GM18508 (cell line): ENCODE data around the gene FMNL3.
"Not testable (repeated sequence)": the region's sequence is repeated elsewhere in the genome, so short reads cannot be mapped to it uniquely, and the experiment has no call there.

Source experiments
- ATAC-seq: cut with Tn5 transposase; IDR thresholded peaks from one replicate; pipeline ENCODE4 v1.9.1; 2021; ENCODE audit warnings: moderate number of reproducible peaks; ENCODE audit not compliant: insufficient read depth, unreplicated experiment

Gene FMNL3

GRCh38 chr12:49720214-49720613 is 13.0 kb upstream of the FMNL3 start:
- no peak for ATAC-seq

DNA sequence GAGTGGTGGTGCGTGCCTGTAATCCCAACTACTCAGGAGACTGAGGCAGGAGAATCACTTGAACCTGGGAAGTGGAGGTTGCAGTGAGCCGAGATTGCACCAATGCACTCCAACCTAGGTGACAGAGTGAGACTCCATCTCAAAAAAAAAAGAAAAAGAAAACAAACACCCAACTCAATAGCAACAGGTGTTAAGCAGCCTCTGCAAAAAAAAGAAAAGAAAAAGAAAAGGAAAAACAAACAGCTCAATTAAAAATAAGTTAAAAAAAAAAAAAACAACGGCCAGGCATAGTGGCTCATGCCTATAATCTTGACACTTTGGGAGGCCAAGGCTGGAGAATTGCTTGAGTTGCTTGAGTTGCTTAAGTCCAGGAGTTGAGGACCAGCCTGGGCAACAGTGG is 10.6 kb upstream of the FMNL3 start:
- ATAC-seq = not testable (repeated sequence)

DNA sequence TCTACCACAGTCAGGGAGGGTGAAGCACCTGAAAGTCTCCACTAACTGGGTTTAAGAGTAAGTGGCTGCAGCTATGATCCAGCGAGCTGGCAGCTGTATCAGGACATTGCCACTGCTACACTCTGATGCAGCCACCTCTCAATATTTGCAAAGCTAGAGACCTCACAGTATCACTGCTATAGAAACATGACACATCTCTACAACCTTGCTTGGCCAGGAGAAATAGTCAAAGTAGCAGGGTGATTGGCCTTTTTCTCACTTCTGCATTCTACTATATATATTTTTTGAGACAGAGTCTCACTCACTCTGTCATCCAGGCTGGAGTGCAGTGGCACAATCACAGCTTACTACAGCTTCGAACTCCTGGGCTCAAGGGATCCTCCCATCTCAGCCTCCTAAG is 9.3 kb upstream of the FMNL3 start:
- ATAC-seq = no peak

DNA sequence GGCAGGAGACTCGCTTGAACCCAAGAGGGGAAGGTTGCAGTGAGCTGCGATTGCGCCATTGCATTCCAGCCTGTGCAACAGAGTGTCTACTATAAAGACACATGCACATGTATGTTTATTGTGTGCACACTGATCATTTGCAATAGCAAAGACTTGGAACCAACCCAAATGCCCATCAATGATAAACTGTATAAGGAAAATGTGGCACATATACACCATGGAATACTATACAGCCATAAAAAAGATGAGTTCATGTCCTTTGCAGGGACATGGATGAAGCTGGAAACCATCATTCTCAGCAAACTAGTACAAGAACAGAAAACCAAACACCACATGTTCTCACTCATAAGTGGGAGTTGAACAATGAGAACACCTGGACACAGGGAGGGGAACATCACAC is 6.7 kb upstream of the FMNL3 start:
- not testable (repeated sequence) for ATAC-seq

GRCh38 chr12:49708851-49709250 is 1.6 kb upstream of the FMNL3 start:
- no peak for ATAC-seq

- ATAC-seq = no peak
Observed at GRCh38 chr12:49707812-49708147, 575 bp upstream of the FMNL3 start.

DNA sequence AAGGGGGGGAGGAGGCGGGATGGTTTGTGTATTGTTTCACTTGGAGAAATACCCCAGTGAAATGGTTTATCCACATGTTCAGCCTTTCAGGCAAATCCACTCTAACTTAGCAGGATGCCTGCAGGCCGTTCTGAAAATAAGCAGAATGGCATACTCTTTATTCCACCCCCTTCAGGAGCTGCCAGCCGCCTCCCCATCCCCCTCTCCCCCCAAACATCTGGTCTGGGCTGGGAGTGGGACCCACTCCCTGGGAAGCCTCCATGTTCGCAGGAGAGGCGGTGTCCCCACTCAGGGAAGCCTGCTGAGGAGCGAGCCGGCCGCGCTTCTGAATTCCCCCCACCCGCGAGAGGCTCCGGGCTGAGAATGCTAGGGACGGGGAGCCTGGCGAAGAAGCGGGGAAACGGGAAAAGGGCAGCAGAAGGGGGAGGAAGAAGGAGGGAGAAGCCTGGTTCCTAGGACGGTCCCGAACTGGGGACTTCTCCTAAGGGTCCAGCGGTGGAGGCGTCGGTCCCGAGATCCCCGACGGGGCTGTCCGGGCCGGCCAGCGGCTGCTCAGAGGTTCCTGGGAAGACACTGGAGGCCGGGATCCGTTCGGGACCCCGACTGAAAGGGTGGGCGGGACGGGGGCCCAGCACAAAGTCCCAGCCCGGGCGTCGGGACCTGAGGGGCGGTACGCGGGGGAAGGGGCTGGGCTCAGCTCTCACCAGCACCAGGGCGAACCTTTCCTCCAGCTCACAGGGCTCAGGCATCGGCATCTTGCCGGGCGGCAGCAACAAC is 666 bp downstream of the FMNL3 start:
- no peak for ATAC-seq

DNA sequence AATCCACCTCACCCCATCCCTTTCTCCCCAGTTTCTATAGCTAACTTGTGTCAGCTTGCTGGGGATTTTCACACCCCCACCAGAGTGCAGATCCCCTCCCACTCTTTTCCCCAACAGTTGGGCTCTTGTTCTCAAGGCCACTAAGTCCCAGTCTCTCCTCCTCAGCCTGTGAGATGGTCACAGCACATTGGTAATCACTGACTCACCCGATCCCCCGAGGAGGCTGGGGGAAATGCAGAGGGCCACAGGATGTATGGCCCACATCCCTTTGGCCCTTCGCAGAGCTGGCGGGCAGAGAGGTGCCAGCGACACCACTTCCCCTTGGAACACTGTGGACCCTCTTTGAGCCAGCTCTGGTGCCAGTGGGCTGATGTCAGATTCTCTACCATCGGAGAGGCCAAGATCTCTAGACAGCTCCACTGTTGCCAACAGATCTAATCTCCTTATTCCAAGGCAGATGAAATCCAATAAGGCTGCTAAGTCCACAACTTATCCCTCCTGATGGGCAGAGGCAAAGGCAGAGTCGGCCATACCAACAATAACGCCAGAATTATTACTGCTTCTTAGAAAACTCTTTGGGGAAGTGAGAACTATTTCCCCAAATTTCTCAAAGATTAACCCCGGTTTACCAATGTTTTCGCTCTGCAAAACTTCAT is 1.6 kb downstream of the FMNL3 start:
- no peak for ATAC-seq

DNA sequence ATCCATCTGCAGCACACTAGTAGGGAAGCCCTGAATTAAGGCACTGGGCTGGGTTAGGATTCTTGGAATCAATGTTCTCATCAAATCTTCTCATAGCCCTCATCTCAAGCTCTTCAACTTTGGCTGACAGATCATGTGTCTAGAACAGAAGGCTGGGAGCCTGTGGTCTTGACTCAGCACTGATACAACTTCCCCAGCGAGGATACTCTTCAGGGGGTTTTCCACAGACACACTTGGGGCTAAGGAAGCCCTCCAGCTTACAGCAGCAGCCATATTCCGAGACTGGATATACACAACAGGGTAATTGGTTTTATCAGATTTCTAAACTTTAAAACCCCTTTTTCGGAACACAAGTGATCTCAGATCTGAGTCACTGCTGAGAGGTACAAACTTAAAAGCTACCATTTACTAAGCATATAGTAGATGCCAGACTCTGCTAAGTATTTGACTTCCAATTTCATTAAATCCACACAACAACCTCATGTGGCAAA is 3.5 kb downstream of the FMNL3 start:
- no peak for ATAC-seq

DNA sequence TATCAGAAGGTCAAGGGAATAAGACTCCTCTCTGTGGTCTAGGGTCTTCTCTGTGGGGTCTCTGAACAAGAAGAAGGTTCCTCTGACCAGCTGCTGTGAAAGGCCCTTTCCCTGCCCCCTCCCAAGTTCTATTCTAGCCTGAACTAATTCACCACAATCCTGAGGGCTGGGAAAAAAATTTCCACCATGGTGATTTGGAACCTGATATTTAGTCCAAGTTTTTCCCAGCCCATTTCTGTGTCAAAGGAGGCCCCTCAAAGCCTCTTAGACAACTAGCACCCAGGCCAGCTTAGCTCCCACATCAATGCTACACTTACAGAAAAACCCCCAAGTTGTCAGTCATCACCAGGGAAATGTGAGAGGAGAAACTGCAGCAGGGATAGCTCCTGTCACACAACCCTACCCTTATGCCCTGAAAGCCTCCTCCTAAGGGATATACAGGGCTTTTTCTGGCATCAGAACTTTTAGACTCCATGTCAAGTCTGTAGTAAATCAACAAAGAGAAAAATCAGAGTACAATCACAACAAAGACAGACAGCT is 4.5 kb downstream of the FMNL3 start:
- ATAC-seq = no peak

DNA sequence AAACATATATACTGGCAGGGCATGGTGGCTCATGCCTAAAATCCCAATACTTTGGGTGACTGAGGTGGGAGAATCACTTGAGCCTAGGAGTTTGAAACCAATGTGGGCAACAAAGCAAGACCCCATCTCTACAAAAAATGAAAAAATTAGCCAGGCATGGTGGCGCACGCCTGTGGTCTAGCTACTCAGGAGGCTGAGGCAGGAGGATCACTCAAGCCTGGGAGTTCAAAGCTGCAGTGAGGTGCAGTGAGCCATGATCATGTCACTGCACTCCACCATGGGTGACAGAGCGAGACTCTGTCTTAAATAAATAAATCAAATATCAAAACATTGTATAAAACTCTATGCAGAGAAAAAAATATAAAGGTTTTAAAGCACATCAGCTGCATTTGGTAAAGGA is 5.2 kb downstream of the FMNL3 start:
- ATAC-seq = no peak

DNA sequence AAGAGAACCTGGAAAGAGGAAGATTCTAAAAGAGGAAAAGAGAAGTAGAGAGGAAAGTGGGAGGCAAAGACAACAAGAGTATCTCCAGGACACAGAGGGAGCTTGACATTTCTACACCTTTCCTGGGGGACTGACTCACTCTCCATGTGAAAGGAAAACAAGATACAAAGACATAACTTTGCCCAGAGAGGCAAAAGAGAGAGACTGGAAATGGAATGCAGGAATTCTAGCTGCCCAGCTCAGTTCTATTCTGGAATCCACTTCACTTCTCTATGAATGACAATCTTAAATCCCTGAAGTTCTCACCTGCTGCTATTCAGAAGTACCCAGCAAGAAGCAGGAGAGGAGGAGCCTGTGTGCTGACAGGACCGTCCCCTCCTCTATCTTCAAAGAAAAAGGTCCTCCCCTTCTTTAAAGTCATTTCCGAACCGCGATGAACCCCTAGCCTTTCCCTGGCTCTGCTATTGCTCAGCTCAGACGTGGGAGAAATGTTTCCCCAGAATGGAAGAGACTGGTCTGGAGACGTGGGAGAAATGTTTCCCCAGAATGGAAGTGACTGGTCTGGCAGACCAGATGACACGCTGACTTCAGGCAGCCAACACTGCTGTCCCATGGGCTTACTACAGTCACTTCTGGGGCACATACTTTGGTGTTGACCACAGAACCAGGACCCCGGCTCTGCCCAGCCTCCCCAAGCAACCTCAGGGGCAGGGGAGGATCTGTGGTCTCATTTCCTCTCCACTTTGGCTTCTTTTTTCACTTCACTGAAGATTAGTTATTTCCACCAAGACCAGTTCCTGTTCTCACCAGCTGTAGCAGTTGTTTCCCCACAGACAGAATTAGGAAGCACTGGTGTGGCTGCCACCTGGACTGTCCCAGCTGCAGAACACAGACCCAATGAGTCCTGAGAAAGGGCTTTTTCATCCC is 8.3 kb downstream of the FMNL3 start:
- peak; percentile 45 for ATAC-seq

- ATAC-seq = no peak
Observed at GRCh38 chr12:49697808-49698207, 9.4 kb downstream of the FMNL3 start.

DNA sequence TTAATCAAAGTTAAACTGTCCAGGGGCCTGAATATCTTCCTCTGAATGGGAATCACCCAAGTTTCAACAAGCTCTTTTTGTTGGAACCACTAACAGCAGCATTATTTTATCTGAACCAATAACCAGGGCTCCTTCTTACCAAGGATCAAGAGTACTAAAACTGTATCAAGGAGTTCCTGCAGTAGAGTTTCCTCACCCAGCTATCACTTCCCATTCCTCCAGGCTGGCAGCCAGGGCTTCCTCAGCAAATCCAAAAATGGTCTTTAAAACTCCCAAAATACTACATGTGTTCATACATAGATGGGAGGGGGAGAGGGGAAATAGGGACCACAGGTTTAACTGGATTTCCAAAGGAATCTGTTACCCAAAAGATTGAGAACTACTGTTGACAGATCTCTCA is 10.5 kb downstream of the FMNL3 start:
- ATAC-seq = no peak

- ATAC-seq = no peak
Observed at GRCh38 chr12:49693931-49694444, 13.2 kb downstream of the FMNL3 start.

DNA sequence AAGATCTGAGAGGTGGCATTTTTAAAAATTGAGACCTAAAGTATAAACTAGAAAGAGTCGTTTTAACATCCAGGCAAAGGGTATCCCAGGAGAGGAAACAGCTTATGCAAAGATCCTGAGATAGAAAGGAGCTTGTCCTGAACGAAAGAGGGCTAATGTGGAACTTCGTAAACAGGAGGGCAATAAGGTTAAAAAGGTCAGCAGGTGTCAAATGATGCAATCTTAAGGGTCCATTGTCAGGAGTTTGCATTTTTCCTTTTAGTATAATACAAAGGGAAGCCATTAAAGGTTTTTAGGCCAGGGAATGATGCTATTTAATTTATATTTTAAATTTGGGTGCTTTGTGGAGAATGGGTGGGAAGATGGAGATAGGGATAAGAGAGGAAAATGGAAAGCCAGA is 14.4 kb downstream of the FMNL3 start:
- ATAC-seq = no peak

DNA sequence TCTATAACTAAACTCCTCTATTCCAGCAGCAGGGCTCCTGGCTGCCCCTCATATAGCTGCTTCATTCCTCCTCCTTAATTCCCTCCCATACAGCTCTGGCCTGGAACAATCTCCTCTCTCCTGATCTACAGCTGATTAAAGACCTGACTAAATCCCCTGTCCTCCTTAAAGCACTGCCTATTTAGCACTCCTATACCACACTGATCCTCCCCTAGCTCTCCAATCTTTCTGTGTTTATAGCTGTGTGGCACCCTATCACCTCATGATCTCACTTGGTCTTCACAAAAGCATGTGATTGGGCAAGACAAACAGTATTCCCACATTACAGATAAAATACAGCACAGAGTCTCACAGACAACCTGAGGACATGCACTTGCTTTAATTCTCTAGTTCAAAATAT is 17.4 kb downstream of the FMNL3 start:
- no peak for ATAC-seq

- ATAC-seq = no peak
Observed at GRCh38 chr12:49689237-49689636, 18.0 kb downstream of the FMNL3 start.

DNA sequence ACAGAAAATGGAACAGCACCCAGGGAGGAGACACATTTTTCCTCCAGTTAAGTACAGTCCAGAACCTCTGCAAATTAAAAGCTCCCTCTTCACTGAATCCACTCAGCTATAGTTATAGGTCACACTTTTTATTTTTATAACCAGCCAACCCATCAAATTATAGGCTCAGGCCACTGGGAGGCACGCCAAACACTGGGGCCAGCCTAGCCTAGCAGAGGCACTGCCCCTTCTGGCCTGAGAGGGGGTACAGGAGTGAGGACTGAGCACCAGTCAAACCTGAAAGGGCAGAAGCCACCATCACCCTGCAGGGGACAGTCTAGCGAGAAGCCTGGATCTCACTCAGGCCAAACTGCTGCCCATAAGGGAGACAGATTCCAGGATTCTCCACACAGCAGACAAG is 19.3 kb downstream of the FMNL3 start:
- no peak for ATAC-seq

DNA sequence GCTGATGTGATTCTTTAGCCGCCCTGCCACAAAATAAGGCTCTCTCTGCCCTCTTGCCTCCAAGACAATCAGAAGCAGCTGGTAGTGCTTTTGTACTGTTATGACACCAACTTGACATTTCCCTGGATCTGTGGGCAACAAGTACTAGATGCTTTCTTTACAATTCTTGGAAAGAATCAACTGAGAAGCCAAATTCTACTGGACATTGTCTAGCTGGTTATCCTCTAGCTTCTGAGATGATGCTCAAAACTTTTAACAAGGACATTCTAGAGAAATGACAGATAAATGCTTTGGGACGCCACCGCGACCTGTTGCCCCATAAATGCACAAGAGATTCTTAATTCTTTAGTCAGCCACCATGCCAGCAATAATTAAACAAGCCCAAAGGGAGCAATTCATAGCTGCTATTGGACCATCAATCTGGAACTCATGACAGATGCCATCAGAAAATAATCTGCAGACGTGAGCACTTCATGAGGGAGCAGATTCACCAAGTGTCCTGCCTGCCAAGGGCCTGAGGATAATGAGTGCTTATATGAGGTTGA is 22.8 kb downstream of the FMNL3 start:
- ATAC-seq = no peak
